ENCODE measurements around the gene LARP7. TPM values are rescaled to one million over a fixed set of nuclear protein-coding genes. Genes with fewer than 3 reads are reported as not detected.
"Not testable (repeated sequence)": the region's sequence is repeated elsewhere in the genome, so short reads cannot be mapped to it uniquely, and the experiment has no call there.

Gene LARP7
- total and polyA plus RNA-seq, 8 donors, result 27.7 to 109 (median 92.9) TPM

DNA sequence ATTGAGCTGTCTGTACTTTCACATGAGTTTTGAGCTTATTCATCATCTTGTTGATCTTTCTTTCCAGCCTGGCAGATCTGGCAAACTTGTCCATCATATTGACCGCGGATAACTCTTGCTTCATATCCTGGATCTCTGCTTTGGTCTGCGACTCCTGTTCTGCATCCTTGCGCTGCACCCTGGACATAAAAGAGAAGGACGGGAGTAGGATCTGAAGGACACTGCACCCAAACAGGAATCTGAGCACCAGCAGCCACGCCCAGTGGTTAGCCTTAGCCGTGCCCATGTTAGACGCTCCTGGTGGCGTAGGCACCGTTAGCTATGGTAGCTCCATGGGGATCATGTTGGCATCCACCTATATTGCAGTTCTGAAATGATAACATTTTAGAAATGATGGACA, 56.6 kb downstream of the LARP7 start:
- TF ChIP-seq, protein P1, sequence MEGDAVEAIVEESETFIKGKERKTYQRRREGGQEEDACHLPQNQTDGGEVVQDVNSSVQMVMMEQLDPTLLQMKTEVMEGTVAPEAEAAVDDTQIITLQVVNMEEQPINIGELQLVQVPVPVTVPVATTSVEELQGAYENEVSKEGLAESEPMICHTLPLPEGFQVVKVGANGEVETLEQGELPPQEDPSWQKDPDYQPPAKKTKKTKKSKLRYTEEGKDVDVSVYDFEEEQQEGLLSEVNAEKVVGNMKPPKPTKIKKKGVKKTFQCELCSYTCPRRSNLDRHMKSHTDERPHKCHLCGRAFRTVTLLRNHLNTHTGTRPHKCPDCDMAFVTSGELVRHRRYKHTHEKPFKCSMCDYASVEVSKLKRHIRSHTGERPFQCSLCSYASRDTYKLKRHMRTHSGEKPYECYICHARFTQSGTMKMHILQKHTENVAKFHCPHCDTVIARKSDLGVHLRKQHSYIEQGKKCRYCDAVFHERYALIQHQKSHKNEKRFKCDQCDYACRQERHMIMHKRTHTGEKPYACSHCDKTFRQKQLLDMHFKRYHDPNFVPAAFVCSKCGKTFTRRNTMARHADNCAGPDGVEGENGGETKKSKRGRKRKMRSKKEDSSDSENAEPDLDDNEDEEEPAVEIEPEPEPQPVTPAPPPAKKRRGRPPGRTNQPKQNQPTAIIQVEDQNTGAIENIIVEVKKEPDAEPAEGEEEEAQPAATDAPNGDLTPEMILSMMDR (IDR thresholded peaks at IDR 0.05), result no peak
- Histone ChIP-seq H3K9me3 (no peaks in the 10 kb centered on the region), H3K4me1 (no peaks in the 10 kb centered on the region), H3K36me3 (no peaks in the 10 kb centered on the region), H3K27ac (no peak overlapping the region), H3K27me3 (no peaks in the 10 kb centered on the region), H3K4me3 (no peak overlapping the region)
- DNase-seq, result no peak
- ATAC-seq, result no peak
- intact Hi-C loops (cut with DNase I), result no loop called here

DNA sequence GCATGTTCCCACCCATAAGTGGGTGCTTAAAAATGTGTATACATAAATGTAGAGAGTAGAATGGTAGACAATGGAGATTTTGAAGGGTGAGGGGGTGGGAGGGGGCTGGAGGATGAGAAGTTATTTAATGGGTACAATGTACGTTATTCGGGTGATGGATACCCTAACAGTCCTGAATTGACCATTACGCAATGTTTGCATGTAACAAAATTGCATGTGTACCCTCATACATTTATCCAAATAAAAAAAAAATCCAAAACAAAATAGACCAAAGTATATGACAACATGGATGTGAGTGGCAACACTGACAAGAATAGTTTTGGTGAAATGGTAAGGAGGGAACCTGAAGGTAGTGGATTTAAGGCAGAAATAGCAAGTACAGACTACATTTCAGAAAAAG, 63.7 kb downstream of the LARP7 start:
- Histone ChIP-seq H3K4me1 (peaks cover 0 to 5% of the 10 kb centered on the region in 2 donors), H3K27ac (no peak overlapping the region), H3K27me3 (peaks cover 12 to 53% of the 10 kb centered on the region in 2 donors), H3K9me3 (no peaks in the 10 kb centered on the region), H3K36me3 (no peaks in the 10 kb centered on the region), H3K4me3 (no peak overlapping the region)
- intact Hi-C loops (cut with DNase I), result no loop called here
- no peak for ATAC-seq
- DNase-seq, result no peak
- TF ChIP-seq, protein P1 (IDR thresholded peaks at IDR 0.05), result no peak

DNA sequence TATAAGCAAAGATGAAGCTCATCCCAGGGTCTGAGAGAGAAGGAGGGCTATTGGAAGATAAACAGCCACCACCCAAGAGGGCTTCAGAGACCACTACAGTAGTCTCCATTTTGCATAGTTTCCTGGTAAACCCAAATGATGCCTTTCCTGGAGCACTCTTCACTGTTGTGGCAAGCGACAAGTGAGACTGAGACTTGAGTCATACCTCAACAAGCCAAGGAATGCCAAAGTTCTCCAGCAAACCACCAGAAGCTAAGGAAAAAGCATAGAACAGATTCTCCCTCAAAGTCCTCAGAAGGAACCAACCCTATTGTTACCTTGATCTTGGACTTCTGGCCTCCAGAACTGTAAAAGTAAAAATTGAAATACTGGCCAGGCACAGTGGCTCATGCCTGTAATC, 65.9 kb downstream of the LARP7 start:
- TF ChIP-seq, protein P1 (IDR thresholded peaks at IDR 0.05), result no peak
- Histone ChIP-seq H3K9me3 (no peaks in the 10 kb centered on the region), H3K4me1 (peaks cover 0 to 13% of the 10 kb centered on the region in 2 donors), H3K36me3 (no peaks in the 10 kb centered on the region), H3K27ac (no peak overlapping the region), H3K4me3 (no peak overlapping the region), H3K27me3 (peaks cover 31 to 75% of the 10 kb centered on the region in 2 donors)
- DNase-seq, result no peak
- intact Hi-C loops (cut with DNase I), result no loop called here
- no peak for ATAC-seq

DNA sequence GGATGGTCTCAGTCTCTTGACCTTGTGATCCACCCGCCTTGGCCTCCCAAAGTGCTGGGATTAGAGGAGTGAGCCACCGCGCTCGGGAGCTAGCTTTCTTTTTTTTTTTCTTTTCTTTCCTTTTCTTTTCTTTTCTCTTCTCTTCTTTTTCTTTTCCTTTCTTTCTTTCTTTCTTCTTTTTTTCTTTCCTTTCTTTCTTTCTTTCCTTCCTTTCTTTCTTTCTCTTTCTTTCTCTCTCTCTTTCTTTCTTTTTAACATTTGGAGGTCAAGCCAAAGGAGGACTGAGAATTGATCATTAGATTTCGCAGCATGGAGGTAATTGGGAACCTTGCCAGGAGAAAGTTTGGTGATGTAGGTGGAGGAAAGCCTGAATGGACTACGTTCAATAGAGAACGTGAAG, 67.4 kb downstream of the LARP7 start:
- no peaks in the 10 kb centered on the region for H3K9me3 ChIP-seq
- peaks cover 36 to 88% of the 10 kb centered on the region in 2 donors for H3K27me3 ChIP-seq
- TF ChIP-seq, protein P1 (IDR thresholded peaks at IDR 0.05), result no peak
- peaks cover 0 to 13% of the 10 kb centered on the region in 2 donors for H3K4me1 ChIP-seq
- no peak for ATAC-seq
- no peak for DNase-seq
- H3K4me3 ChIP-seq, result no peak overlapping the region
- H3K36me3 ChIP-seq, result no peaks in the 10 kb centered on the region
- intact Hi-C loops (cut with DNase I), result no loop called here
- H3K27ac ChIP-seq, result no peak overlapping the region

DNA sequence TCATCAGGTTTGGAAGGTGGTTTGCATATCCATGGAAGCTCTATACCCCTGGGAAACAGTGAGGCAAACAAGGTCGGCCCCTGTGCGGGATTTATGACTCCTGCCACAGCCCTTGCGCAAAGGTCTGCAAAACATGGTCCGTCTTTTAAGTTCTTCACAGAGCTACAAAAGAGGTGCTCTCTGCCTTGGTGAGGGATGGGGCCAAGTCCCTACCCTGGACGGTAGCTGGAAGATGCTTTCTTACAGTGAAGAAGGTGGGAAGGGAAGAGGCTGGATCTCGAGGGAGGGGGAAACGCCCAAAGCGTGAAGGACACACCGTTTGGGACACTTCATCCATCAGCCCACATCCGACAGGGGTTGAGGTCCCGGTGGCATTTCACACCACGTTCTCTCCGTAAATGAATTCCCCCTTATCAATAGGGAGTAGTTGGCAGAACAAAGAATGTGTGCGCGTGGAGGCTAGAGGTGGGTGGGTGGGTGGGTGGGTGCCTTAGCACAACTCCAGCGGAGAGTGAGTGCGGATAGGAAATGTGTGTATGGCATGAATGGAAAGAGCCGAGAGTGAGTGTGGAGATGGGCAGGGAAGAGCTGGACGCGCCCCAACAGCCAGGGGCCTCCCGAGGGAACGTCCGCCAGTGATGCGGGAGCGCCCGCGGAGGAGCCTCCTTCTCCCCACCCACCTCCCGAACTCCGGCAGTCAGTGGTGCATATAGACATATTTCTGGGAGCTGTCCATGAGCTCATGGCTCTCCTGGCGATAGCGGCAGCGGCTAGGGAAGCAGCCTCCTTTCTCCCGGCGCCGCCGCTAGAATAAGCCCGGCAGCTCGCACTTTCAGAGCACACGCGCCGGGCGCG, 68.3 kb downstream of the LARP7 start:
- TF ChIP-seq, protein P1 (IDR thresholded peaks at IDR 0.05), result no peak
- peak in 3 of 4 donors; percentile 25 to 63 (median 36) for DNase-seq
- Histone ChIP-seq H3K27me3 (peaks cover 36 to 92% of the 10 kb centered on the region in 2 donors), H3K36me3 (no peaks in the 10 kb centered on the region), H3K4me1 (peaks cover 0 to 13% of the 10 kb centered on the region in 2 donors), H3K4me3 (peak overlapping the region in 1 of 2 donors; percentile 38), H3K9me3 (no peaks in the 10 kb centered on the region), H3K27ac (no peak overlapping the region)
- peak; percentile 87 for ATAC-seq
- intact Hi-C loops (cut with DNase I), result no loop called here

DNA sequence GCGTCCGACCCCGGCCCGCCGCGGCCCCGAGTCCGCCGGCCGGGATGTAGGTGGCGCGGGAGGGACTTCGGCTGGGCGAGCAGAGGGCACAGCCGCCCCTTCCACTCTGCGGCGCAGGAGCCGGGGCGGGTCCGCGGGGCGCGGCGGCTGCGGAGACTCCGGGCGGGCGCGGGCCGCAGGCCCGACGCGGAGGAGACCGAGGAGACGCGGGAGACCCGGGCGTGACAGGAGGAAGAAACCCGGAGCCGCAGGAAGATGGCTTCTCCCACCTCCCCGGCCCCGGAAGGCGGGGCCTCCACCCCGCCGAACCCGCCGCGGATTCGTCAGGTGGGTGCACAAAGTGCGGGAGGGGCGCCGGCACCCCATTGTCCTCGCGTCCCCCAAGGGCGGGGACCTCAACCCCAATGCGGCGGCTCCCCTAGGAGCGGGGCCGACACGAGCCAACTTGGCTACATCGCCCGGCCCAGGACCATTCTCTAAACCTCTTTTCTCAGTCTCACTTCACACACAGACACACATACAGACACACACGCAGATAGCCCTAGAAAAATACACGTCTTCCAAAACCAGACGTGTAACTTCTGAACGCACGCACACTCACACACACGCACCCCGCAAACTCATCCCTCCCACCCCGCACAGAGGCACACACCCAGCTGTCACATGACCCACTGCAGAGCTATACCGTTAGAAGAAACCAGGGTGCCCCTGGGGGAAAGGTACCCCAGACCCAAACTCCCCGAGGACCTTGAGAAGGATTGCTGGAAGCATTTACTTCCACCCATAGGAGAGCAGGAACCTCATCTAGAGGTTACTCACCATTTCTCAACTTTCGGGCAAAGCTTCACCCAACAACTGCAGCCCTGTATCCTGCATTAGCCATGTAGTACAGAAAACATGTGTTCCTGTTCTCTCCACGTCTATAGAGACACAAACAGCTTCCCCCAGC, 69.2 kb downstream of the LARP7 start:
- H3K36me3 ChIP-seq; H3K9me3 ChIP-seq; DNase-seq; H3K27ac ChIP-seq; intact Hi-C loops (cut with DNase I): not testable (repeated sequence)
- peaks cover 0 to 13% of the 10 kb centered on the region in 2 donors for H3K4me1 ChIP-seq
- peak overlapping the region; percentile 24 to 38 for H3K4me3 ChIP-seq
- ATAC-seq, result peak; percentile 85
- H3K27me3 ChIP-seq, result peaks cover 36 to 98% of the 10 kb centered on the region in 2 donors
